ENCODE measurements around the gene EEF1E1. TPM values are rescaled to one million over a fixed set of nuclear protein-coding genes. Genes with fewer than 3 reads are reported as not detected.

EEF1E1 gene
- total RNA-seq, 1 donor from 2014 or later = 44.5 TPM

- H3K27me3 ChIP-seq (ENCODE audit: insufficient read depth, low read length) = no peaks in the 10 kb centered on the region
- TF ChIP-seq EZH2 (IDR thresholded peaks at IDR 0.05; ENCODE audit: insufficient read depth, low read length) (no peak), CTCF (IDR thresholded peaks at IDR 0.05; ENCODE audit: insufficient read depth, low read depth, low read length) (no peak)
- no peak overlapping the region for H3K4me3 ChIP-seq (ENCODE audit: insufficient read depth, low read depth, low read length)
- H3K9ac ChIP-seq (ENCODE audit: low read length) = no peak overlapping the region
- no peak overlapping the region for H3K27ac ChIP-seq (ENCODE audit: low read depth, low read length)
- no peak overlapping the region for H2AFZ ChIP-seq (ENCODE audit: low read depth, low read length)
- no peaks in the 10 kb centered on the region for H3K36me3 Mint-ChIP-seq (ENCODE audit: low read depth, unreplicated experiment)
- DNase-seq (ENCODE audit: low read depth) = no peak
- no peaks in the 10 kb centered on the region for H3K27me3 Mint-ChIP-seq (ENCODE audit: low read depth, unreplicated experiment)
- H3K36me3 ChIP-seq (ENCODE audit: insufficient read depth, low read length) = peaks cover 4% of the 10 kb centered on the region
- no peaks in the 10 kb centered on the region for H3K4me1 Mint-ChIP-seq (ENCODE audit: low read depth, unreplicated experiment)
- no peaks in the 10 kb centered on the region for H3K79me2 ChIP-seq (ENCODE audit: insufficient read depth, low read length)
- no peak overlapping the region for H3K4me2 ChIP-seq (ENCODE audit: low read length)
- no peaks in the 10 kb centered on the region for H3K9me3 Mint-ChIP-seq (ENCODE audit: unreplicated experiment)
- no peaks in the 10 kb centered on the region for H4K20me1 ChIP-seq (ENCODE audit: insufficient read depth, low read length)
- no peaks in the 10 kb centered on the region for H3K9me3 ChIP-seq (ENCODE audit: insufficient read depth, low read depth, low read length)
- no peak overlapping the region for H3K4me3 Mint-ChIP-seq (ENCODE audit: unreplicated experiment)
- no peak for FAIRE-seq
- no peaks in the 10 kb centered on the region for H3K4me1 ChIP-seq (ENCODE audit: insufficient read depth, low read length)
- no peak overlapping the region for H3K27ac Mint-ChIP-seq (ENCODE audit: unreplicated experiment)
Measured at GRCh38 chr6:8057793-8058192, 44.6 kb downstream of the EEF1E1 start.

GRCh38 chr6:8057263-8057662, 45.1 kb downstream of the EEF1E1 start:
- H3K4me3 ChIP-seq (ENCODE audit: insufficient read depth, low read depth, low read length) = no peak overlapping the region
- no peak overlapping the region for H2AFZ ChIP-seq (ENCODE audit: low read depth, low read length)
- Mint-ChIP-seq H3K36me3 (ENCODE audit: low read depth, unreplicated experiment) (no peaks in the 10 kb centered on the region), H3K4me1 (ENCODE audit: low read depth, unreplicated experiment) (no peaks in the 10 kb centered on the region), H3K27me3 (ENCODE audit: low read depth, unreplicated experiment) (no peaks in the 10 kb centered on the region), H3K4me3 (ENCODE audit: unreplicated experiment) (no peak overlapping the region), H3K9me3 (ENCODE audit: unreplicated experiment) (no peaks in the 10 kb centered on the region), H3K27ac (ENCODE audit: unreplicated experiment) (no peak overlapping the region)
- no peaks in the 10 kb centered on the region for H3K27me3 ChIP-seq (ENCODE audit: insufficient read depth, low read length)
- FAIRE-seq = no peak
- DNase-seq (ENCODE audit: low read depth) = no peak
- TF ChIP-seq CTCF (IDR thresholded peaks at IDR 0.05; ENCODE audit: insufficient read depth, low read depth, low read length) (no peak), EZH2 (IDR thresholded peaks at IDR 0.05; ENCODE audit: insufficient read depth, low read length) (no peak)
- H3K27ac ChIP-seq (ENCODE audit: low read depth, low read length) = no peak overlapping the region
- H3K4me1 ChIP-seq (ENCODE audit: insufficient read depth, low read length) = no peaks in the 10 kb centered on the region
- no peaks in the 10 kb centered on the region for H4K20me1 ChIP-seq (ENCODE audit: insufficient read depth, low read length)
- peaks cover 4% of the 10 kb centered on the region for H3K36me3 ChIP-seq (ENCODE audit: insufficient read depth, low read length)
- H3K79me2 ChIP-seq (ENCODE audit: insufficient read depth, low read length) = no peaks in the 10 kb centered on the region
- no peaks in the 10 kb centered on the region for H3K9me3 ChIP-seq (ENCODE audit: insufficient read depth, low read depth, low read length)
- H3K4me2 ChIP-seq (ENCODE audit: low read length) = no peak overlapping the region
- H3K9ac ChIP-seq (ENCODE audit: low read length) = no peak overlapping the region

GRCh38 chr6:8054276-8054675, 48.1 kb downstream of the EEF1E1 start:
- no peaks in the 10 kb centered on the region for H3K9me3 Mint-ChIP-seq (ENCODE audit: unreplicated experiment)

More at GRCh38 chr6:8054276-8054675, 48.1 kb downstream of the EEF1E1 start:
- TF ChIP-seq CTCF (IDR thresholded peaks at IDR 0.05; ENCODE audit: insufficient read depth, low read depth, low read length) (no peak), EZH2 (IDR thresholded peaks at IDR 0.05; ENCODE audit: insufficient read depth, low read length) (no peak)
- Mint-ChIP-seq H3K27ac (ENCODE audit: unreplicated experiment) (no peak overlapping the region), H3K4me3 (ENCODE audit: unreplicated experiment) (no peak overlapping the region), H3K36me3 (ENCODE audit: low read depth, unreplicated experiment) (peaks cover 7% of the 10 kb centered on the region), H3K4me1 (ENCODE audit: low read depth, unreplicated experiment) (no peaks in the 10 kb centered on the region), H3K27me3 (ENCODE audit: low read depth, unreplicated experiment) (no peaks in the 10 kb centered on the region)
- H3K9ac ChIP-seq (ENCODE audit: low read length) = no peak overlapping the region
- H3K79me2 ChIP-seq (ENCODE audit: insufficient read depth, low read length) = no peaks in the 10 kb centered on the region
- H3K9me3 ChIP-seq (ENCODE audit: insufficient read depth, low read depth, low read length) = no peaks in the 10 kb centered on the region
- no peak overlapping the region for H3K4me3 ChIP-seq (ENCODE audit: insufficient read depth, low read depth, low read length)
- no peak overlapping the region for H3K4me2 ChIP-seq (ENCODE audit: low read length)
- no peak overlapping the region for H2AFZ ChIP-seq (ENCODE audit: low read depth, low read length)
- no peaks in the 10 kb centered on the region for H3K4me1 ChIP-seq (ENCODE audit: insufficient read depth, low read length)
- no peaks in the 10 kb centered on the region for H4K20me1 ChIP-seq (ENCODE audit: insufficient read depth, low read length)
- FAIRE-seq (no peak), DNase-seq (ENCODE audit: low read depth) (peak; percentile 14)
- no peaks in the 10 kb centered on the region for H3K27me3 ChIP-seq (ENCODE audit: insufficient read depth, low read length)
- no peaks in the 10 kb centered on the region for H3K36me3 ChIP-seq (ENCODE audit: insufficient read depth, low read length)
- no peak overlapping the region for H3K27ac ChIP-seq (ENCODE audit: low read depth, low read length)
